Cerebellar nuclear complex (tissue), 1 donor: ENCODE measurements around the gene STPG3.

Source experiments
- DNase-seq, 2 experiments: peaks; one replicate each; lab custom pipeline; 2025; lab: John Stamatoyannopoulos, UW

STPG3 gene

DNA sequence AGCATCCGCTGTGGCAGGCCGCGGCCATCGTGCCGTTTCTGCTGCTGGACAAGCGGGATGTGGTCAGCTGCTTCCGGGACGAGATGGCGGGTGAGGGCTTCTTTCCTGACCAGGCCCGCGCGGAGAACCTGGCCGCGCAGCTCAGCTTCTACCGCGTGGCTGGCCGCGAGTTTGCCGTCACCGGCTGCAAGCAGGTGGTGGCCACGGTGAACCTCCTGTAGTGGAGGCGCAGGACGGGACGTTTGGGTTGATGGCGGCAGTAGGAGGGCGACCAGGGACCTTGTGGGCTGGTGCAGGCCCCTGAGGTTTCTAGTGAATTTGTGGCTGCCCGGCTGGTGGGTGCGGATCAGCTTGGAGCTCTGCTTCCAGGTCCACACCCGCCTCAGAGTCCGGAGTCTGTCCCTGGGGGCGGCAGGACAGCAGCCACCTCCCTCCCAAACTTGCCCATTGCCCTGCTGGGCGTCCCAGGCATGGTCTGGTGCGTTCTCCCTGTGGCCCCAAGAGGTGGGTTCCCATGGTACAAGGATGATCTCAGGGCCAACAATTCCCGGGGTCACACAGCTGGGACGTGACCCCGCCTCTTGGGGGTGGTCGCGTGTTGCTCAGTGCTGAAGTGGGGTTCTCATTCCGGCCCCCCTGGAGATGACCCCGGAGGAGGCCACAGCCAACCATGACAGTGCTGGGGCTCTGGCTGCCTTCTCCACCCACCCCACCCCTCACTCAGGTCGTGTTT, 28.8 kb downstream of the STPG3 start:
- no peak for DNase-seq

DNA sequence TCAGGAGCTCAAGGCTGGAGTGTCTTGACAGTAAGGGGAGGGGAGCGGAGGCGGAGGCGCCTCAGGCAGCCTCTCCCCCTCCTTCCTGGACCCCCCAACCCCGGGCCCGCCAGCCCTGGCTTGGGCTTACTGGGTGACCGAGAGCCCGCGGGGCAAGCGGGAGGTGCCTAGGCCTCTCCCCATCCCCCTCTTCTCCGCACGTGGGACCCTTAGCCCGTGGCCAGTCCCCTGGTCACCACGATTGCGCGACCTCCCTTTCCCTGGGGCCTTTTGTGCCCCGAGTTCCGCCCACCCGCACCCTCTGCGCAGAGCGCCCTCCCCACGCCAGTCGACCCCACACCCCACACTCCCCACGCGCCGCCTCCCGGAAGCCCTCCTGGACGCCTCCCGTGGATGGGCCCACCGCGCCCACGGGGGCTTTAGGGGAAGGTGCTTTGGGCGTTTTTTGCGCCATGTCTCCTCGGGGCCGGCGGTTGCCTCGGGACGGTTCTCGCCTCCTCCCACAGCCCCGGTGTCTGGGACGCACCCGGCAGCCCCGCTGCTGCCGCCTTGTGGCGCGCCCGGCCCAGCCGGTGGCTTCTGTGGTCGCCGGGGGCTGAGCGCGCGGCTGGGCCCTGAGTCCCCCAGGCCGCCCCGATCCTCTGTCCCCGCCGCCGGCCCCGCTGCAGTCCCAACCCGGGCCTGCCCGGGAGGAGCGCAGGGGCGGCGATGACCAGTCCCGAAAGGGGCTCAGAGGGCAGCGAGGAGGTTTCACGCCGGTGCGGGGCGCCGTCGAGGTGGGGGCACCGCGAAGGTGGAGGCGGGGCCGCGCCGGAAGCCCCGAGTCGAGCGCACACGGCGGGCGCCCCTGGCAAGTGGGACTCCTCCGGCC, 29.6 kb downstream of the STPG3 start:
- no peak for DNase-seq

DNA sequence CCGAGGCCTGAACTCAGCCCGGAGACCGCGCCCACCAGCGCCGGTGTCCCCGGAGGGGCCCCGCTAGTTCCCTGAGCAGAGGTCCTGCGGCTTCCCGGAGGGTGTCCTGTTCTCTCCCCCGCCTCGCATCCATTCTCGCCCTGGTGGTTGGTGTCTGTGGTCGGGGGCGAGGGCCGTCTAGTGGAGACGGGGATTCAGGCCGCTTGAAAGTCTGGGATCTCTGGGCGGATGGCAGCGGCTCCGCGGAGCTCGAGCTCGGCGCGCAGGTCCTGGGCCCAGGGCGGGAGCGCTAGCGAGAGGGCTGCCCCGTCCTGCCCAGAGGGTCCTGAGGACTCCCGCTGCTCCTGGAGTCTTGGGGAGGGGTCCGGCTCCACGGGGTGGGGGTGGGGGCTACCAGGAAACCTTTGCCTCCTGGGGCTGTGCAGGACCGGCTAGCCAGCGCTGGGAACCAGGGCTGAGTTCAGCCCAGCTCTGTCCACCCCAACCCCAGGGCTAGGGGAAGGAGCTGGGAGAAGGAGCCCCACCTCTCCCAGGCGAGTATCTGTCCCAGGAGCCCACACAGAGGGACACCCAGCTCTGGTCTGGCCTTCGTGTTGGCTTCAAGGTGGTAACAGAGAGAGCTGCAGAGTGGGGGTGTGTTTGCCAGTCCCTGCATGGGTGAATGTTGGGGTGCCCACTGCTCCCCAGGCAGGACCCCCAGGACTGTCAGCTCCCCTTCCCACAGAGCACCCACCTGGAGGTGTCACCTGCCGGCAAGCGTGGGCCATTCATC, 30.4 kb downstream of the STPG3 start:
- DNase-seq = no peak

GRCh38 chr9:137286975-137287383, 35.9 kb downstream of the STPG3 start:
- no peak for DNase-seq

DNA sequence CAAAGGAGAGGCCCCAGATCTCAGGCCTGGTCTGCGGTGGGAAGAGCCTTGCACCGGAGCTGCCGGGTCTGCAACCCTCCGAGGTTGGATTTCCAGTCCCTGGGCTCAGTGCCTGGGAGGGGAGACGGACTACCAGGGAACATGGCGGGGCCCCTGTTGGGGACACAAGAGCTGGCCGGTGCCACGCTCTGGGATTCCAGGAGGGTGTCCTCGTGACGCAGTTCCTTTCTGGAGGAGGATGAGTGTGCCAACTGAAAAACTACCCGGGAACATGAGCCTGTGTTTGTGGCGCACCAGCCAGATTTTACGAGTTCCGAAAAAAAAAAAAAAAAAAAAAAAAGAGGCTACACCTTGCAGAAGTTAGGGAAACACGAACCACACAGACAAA, 42.0 kb downstream of the STPG3 start:
- no peak for DNase-seq

DNA sequence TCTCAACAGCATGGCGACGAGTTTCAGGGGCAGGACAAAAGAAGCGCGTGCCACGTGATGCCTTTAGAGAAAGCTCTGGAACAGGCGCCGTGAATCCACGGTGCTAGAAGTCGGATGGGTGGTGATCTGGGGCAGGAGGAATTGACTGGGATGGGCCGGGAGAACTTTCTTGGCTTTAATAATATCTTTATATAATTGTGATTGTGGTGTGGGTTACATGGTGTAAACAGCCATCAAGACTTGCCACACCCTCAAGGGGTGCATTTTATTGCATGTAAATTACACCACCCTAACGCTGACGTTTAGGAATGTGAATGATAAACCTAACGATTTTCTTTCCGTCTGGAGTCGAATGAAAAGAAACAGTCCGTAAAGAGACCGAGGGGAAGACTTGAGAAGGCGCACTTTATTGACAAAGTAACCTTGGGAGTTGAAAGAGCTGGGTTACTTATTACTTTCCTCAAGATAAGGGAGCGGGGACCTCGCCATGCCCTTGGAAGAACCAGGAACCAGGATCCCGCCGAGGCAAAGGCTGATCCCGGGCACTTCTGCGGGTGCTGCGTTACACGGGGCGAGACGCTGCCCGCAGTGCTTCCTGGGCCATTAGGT, 42.5 kb downstream of the STPG3 start:
- no peak for DNase-seq

DNA sequence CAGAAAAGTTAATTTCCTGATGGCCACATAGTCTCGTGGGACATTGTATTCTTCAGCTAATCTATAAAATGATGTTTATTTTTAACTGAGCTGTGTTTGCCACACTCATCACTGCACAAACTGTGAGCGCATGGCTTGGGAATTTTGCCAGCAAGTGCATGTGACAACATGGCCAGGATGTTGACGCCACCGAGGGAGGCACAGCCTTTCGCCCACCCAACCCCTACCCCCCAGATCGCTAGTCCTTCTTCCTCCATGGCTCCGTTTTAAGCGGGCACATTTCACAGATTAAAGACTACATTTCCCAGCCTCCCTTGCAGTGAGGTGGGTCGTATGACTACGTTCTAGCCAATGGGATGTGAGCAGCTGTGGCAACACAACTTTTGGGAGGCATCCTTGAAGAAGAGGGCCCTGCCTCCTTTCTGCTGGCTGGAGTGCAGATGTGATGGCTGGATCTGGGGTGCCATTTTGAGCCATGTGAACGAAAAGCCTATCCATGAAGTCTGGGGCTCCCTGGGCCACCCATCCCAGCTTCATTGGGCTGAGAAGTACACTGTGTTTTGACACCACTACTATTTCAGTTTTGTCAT, 43.1 kb downstream of the STPG3 start:
- no peak for DNase-seq

- DNase-seq = no peak
Observed at GRCh38 chr9:137294681-137295237, 43.7 kb downstream of the STPG3 start.

GRCh38 chr9:137295238-137295811, 44.2 kb downstream of the STPG3 start:
- no peak for DNase-seq

DNA sequence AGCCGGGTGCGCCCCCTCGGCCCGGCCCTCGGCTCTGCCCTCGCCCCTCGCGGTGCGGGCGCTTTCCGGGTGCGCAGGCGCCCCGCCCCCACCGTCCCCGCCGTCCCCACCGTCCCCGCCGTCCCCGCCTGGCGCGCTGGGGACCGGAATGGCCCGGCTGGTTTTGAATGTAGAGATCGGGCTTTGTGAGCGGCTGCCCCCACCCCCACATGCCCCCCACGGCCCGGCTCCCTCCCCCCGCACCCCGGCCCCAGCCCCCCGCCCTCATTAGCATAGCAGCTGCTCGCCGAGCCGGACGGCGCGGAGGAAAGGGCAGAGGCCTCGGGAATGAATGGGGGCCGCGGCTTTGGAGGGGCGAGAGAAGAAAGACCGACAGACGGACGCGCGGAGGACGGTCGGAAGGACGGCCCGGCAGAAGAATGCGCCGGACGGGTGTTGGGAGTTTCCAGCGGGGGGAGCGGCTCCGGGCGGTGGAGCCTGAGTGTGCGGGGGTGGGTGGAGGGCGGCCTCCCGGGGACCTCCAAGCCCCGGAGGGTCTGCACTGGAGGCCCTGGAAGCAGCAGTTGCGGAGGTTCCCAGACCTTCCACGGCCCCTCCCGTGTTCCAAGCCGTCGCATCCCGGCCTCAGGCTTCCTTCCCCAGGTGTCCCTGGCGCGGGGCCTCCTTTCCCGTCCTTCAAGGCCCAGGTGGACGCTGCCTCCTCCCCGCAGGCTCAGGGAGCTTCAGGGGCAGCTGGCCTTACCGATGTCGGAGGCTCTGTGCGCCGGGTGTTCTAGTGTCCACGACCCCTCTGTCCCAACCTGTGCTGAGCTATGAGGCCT, 45.0 kb downstream of the STPG3 start:
- no peak for DNase-seq

DNA sequence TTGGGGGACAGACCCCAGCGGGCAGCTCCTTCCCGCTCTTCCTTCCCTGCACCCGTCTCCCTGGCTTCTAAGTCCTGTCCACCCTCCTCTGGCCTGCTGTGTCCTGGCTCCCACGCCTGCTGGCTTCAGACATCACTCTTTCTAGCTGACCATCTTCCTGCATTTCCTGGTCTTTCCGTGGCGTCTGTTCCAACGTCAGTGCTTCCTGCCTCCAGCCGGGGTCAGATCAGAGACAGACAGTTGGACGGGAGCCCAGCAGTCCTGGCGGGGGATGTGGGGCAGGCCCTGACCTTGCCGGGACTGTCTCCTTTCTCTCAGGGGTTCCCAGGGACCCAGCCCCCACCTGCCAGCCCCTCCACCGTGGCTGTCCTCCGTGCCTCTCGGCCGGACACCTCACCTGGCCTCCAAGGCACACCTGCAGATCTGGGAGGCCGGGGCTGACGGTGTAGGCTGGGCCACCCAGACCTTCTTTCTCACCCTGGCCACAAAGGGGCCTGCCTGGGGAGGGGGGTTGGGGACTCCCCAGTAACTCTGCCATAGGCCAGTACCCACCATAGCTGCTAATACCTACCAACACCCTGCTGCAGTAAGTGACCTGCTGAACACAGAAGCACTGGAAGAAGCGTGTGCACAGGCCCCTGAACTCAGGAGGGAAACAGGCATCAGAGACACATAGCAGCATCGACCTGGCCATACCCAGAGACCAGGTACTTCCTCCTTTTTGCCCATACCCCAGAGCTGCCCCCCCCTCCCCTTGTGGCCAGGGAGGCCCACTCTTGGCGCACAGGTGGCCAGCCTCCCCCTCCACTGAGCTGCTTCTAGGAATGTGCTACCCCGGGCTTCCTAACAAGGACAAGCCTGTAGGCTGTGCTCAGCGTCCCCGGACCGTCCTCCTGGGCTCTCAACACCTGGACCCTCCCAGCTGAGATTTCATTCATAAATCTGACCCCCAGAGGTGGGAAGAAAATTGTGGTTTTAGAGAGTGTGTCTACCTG, 45.9 kb downstream of the STPG3 start:
- DNase-seq = no peak

- no peak for DNase-seq
Observed at GRCh38 chr9:137297966-137298365, 46.9 kb downstream of the STPG3 start.

DNA sequence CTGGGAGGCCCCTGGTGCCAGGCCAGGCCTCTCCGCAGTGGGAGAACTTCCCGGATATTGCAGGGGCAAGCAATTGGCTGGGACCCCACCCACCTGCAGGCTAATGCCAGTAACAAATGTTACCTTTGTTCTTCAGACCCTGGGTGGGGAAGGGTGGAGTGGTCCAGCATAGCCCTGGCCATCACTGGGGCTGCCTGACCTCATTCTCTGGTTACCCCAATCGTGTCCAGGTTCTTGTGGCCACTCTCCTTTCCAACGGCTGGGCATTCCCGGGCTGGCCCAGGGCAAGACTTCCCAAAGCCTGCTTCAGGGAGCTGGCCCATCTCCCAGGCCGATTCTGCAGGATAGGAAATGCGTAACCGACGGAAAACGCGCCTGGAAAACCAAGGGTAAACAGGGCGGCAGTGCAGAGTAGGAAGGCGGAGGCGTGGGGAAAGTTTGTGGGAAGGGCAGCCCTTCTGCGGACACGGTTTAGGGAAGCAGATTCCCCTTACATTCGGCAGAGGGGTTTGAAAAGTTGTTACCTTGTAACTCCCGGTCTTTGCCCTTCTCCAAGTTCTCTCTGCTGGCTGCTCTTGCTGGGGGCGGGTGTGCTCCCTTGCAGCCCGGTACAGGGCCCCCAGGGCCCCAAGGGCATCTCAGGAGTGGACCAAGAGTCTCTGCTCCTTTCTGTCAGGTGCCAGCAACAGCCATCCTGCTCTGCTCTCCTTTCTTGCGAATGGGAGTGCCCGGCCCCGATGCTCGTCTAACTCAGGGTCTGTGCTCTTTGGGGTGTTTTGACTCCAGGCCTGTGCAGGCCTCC, 47.5 kb downstream of the STPG3 start:
- DNase-seq = no peak

DNA sequence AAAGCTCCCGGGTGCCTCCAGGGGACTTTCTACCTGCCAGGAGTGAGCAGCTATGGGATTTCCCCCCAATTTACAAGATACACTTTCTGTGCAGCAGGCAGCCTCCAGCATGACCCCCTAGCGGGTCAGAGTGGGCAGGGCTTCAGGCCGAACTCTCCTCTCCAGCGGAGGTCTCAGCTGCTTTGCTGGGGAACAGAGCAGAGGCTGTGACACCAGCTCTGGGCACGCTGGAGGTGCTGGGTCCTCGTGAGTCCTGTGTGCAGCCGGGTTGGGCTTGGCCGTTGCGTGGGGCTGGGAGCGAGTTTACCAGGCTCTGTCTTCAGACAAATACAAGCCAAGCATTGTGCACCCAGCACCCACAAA, 48.1 kb downstream of the STPG3 start:
- DNase-seq = no peak

DNA sequence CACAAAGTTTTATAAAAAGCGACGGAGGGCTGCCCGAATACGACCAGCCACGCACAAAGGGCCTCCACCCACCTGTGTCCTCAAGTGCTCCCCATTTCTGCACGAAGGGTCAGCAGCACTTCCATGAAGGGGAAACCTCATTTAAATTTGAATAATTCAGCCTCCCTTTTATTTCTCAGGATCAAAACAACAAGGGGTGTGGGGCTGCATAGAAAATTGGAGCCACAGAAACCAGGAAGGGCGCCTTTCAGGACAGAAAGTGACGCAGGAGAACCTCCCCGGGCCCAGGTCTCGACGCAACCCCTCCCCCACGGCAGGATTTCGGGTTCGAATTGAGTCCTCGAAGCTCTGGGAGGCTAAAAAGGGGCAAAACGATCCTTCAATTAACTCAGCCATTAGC, 48.9 kb downstream of the STPG3 start:
- DNase-seq = no peak

DNA sequence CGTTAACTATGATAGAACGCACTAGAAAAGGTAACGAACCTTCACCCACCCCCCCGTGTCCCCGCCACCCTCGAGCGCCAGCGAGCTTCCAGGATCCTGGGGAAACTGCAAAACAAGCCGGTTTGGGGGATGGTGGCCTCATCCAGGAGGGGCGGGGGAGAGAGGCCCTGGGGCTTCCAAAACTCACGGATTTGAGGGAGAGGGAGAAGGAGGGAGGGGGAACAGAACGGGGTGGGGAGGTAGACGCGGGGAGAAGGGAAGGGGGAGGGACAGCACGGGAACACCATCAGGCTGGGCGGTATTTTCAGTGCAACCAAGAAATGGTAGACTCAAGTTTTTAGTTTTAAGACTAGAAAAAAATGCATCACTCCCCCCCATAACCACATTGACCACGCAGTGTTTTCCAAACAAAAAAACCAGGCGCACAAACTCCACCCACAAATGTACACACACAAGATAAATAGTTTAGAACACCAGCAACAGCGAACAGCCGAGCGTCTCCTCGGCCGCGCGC, 49.5 kb downstream of the STPG3 start:
- no peak for DNase-seq

DNA sequence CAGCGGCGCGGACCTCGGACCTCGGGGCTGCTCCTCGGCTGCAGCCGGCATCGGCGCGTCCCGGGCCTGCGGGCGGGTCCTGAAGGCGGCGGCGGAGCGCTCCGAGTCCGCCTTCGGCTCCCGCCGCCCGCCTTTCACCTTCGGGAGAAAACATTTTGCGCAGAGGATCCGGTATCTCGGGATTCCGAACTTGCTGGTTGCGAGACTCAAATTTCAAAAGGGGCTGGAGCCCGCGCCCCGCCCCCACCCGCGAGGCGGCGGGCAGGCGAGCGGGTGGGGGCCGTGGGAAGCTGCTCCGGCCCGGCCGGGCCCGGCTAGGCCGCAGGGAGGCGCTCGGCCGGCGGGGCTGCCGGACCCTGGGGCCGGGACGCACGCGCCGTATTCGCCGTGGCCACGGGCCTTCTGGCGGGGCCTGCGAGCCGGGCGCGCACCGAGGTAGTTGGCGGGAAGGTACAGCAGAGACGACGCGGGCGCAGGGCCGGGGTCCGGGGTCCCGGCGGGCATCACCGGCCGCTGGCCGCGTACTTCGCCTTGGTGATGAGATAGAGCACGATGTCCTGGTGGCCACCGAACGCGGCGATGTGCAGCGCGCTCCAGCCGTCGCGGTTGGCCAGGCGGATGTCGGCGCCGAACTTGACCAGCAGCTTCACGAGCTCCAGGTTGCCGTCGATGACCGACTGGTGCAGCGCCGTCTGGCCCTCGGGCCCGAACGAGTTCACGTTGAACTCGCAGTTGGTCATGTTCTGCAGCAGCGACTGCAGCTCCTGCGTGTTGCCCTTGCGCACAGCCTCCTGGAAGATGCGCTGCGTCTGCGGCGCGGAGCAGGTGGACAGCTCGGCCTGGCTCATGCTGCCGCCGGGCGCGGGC, 50.2 kb downstream of the STPG3 start:
- DNase-seq = no peak
